Activated CD4-positive, alpha-beta T cell treated with anti-CD3 and anti-CD28 coated beads, Interleukin-2, Interleukin-6, amounts not matched to agents 100 ng/mL and 50 ng/mL, durations not matched to agents 16 hours and 8 hours (primary cell): Measurements from ENCODE around the gene ZDHHC8.
A peak's percentile ranks its signal among the peaks of the same experiment; 100 is the strongest.

Source experiments
- DNase-seq: peaks from one replicate; pipeline ENCODE4 v3.0.0-alpha.2; 2020

The ZDHHC8 gene

GRCh38 chr22:20096574-20097420 is 34.8 kb upstream of the ZDHHC8 start:
- DNase-seq, result no peak

GRCh38 chr22:20099099-20099711 is 32.4 kb upstream of the ZDHHC8 start:
- DNase-seq, result no peak

- DNase-seq, result no peak
Observed at GRCh38 chr22:20101638-20102037, 30.0 kb upstream of the ZDHHC8 start.

- DNase-seq, result no peak
Observed at GRCh38 chr22:20102203-20102780, 29.3 kb upstream of the ZDHHC8 start.

GRCh38 chr22:20105456-20106204 is 26.0 kb upstream of the ZDHHC8 start:
- DNase-seq, result no peak

GRCh38 chr22:20106205-20106848 is 25.3 kb upstream of the ZDHHC8 start:
- DNase-seq, result no peak

- no peak for DNase-seq
Observed at GRCh38 chr22:20106849-20107237, 24.8 kb upstream of the ZDHHC8 start.

GRCh38 chr22:20107471-20107901 is 24.1 kb upstream of the ZDHHC8 start:
- DNase-seq, result no peak

GRCh38 chr22:20107951-20108756 is 23.4 kb upstream of the ZDHHC8 start:
- no peak for DNase-seq

GRCh38 chr22:20108757-20109230 is 22.8 kb upstream of the ZDHHC8 start:
- no peak for DNase-seq

- no peak for DNase-seq
Observed at GRCh38 chr22:20109411-20110358, 21.9 kb upstream of the ZDHHC8 start.

GRCh38 chr22:20110359-20110985 is 21.1 kb upstream of the ZDHHC8 start:
- no peak for DNase-seq

- peak; percentile 50 for DNase-seq
Observed at GRCh38 chr22:20111045-20111688, 20.4 kb upstream of the ZDHHC8 start.

- DNase-seq, result no peak
Observed at GRCh38 chr22:20111689-20112622, 19.6 kb upstream of the ZDHHC8 start.

GRCh38 chr22:20112623-20113511 is 18.7 kb upstream of the ZDHHC8 start:
- no peak for DNase-seq

GRCh38 chr22:20113551-20114310 is 17.9 kb upstream of the ZDHHC8 start:
- no peak for DNase-seq
